NT2/D1 (cell line): ENCODE measurements around the gene NTN4.

Experiments used
- SUZ12 ChIP-seq: IDR thresholded peaks from 2 replicates; pipeline ENCODE4 v1.6.1; 2011; ENCODE audit not compliant: insufficient read length, insufficient read depth; ENCODE audit errors: extremely low read depth
- ZNF274 ChIP-seq: IDR thresholded peaks from 2 replicates; pipeline ENCODE4 v1.6.1; 2011; ENCODE audit warnings: mild to moderate bottlenecking, low read depth, low read length

GRCh38 chr12:95620171-95620570, 170.4 kb downstream of the NTN4 start:
- no peak for TF ChIP-seq ZNF274
- TF ChIP-seq SUZ12 = no peak
